HEK293T (cell line): ENCODE data around the gene PPFIA2.

Experiments
- BHLHE40 ChIP-seq: fragments of 450-650 bp; IDR thresholded peaks from 2 replicates; pipeline ENCODE4 v1.6.1; 2016; ENCODE audit warnings: mild to moderate bottlenecking, moderate library complexity, borderline replicate concordance
- SP1 ChIP-seq: fragments of 450-650 bp; IDR thresholded peaks from 2 replicates; pipeline ENCODE4 v1.6.1; 2017
- TARDBP ChIP-seq: fragments of 450-650 bp; IDR thresholded peaks from 2 replicates; pipeline ENCODE4 v1.6.1; 2016

DNA sequence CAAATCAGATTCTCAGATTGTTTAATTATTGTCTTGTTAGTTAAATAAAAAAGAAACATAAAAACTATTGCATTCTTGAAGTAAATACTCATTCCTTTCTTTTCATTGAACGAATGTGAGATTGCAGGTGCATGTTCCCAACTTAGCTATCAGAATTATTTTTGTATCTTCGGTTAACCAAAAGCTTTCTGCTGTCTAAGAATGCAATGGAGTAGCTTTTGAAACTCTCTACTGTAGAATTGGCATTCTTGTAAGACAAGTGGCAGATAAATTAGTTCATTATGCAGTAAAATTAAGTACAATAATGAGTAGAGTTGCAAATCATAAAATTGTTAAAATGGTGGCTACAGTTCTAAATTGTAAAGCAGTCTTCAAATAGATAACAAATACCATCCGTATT lies 383.2 kb downstream of the PPFIA2 start:
- TF ChIP-seq BHLHE40 = no peak
- no peak for TF ChIP-seq TARDBP
- TF ChIP-seq SP1 = no peak
